ENCODE measurements around the gene WDR4.
"Not testable (repeated sequence)": the region's sequence is repeated elsewhere in the genome, so short reads cannot be mapped to it uniquely, and the experiment has no call there.

WDR4 gene, protein sequence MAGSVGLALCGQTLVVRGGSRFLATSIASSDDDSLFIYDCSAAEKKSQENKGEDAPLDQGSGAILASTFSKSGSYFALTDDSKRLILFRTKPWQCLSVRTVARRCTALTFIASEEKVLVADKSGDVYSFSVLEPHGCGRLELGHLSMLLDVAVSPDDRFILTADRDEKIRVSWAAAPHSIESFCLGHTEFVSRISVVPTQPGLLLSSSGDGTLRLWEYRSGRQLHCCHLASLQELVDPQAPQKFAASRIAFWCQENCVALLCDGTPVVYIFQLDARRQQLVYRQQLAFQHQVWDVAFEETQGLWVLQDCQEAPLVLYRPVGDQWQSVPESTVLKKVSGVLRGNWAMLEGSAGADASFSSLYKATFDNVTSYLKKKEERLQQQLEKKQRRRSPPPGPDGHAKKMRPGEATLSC

DNA sequence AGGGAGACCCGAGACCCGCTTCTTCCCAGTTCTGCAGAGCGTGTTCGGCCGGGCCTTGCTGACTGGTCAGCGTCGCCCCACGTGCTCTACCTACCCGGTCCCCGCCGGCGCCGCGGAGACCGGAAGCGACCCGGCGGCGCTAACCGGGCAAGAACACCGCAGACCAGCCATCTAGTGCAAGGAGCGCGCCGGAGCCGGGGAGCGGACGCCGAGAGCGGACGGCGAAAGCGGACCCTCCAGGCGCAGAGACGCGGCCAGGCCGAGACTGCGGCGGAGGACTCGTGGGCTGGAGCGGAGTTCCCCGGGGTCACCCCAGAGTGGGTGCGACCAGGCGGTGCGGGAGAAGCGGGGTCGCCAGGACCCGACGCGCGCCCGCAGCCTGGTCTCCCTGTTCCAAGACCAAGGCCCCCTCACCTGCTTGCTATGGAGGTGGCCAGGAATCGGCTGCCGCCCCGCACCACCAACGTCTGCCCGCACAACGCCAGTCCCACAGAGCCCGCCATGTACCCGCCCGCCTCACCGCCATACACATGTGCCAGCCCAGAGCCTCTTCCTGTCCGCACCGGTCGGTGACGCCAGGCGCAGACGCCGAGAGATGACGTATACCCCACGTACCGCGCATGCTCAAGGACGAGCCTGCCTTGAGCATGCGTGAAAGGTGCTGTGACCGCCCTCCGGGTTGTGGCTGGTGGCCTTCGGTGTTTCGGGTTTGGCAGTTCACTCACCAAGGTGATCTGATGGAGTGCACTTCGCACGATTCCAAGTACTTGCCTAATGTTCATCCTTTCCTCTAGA lies at the start of gene WDR4:
Gene WDR4, minus strand, starts transcription at position 547 of the 795 bp plus-strand sequence. Its CDS starts 44 bp downstream, at position 503.
- peak; percentile 89 for DNase-seq

DNA sequence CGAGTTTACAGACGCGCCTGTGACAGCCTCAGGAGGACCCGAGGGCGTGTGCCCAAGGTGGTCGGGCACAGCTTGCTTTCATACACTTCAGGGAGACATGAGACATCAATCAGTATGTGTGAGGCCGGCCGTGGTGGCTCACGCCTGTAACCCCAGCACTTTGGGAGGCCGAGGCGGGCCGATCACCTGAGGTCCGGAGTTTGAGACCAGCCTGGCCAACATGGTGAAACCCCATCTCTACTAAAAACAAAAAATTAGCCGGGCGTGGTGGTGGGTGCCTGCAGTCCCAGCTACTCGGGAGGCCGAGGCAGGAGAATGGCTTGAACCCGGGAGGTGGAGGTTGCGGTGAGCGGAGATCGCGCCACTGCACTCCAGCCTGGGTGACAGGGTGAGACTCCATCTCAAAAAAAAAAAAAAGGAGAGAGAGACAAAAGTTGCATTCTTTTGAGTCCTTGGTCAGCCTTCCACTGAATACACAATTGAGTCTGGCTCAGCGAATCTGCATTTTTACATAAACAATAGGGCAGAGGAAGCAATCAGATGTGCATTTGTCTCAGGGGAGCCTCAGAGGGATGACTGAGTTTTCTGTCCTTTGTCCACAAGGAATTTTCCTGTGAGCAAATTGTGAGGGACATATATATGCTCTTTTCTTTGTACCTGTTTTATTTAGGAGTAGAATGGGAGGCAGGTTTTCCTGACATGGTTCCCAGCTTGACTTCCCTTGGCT lies 48.3 kb upstream of the WDR4 start:
- not testable (repeated sequence) for DNase-seq

DNA sequence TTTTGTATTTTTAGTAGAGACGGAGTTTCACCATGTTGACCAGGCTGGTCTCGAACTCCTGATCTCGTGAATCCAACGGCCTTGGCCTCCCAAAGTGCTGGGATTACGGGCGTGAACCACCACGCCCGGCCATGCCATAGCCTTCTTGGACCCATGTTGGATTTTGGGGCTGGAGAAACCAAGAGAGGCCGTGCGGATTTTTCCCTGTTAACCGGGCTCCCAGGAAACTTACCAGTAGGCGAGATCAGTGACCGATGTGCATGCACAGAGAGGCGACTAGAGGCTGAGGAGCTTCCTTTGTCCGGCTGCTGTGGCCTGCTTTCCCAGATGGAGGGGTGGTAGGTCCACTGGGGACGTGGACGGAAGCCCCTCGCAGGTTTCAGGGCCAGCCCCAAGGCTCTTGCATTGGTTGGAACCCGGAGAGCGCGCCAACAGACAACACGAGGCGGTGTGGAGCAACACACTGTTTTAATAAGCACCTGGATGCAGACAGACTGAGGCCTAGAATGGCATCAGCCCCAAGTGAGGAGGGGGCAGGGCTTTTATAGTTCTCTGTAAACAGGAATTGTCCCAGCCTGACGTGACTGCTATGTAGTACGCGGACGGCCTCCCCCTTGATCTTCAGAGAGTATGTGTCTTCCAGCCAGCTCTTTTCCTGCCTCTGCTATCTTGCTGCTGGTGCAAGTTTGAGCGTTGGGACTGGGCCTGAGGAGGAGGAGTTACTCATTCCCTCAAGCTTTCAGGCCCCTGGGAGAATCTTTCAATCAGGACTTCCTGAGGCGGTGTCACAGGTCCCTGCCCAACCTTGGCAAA lies 46.0 kb upstream of the WDR4 start, which contains the start of gene ERVH48-1:
Gene ERVH48-1, minus strand, starts transcription at position 517 of the 813 bp plus-strand sequence. CDS start 6,624 bp downstream, outside the sequence.
- peak; percentile 7 for DNase-seq

DNA sequence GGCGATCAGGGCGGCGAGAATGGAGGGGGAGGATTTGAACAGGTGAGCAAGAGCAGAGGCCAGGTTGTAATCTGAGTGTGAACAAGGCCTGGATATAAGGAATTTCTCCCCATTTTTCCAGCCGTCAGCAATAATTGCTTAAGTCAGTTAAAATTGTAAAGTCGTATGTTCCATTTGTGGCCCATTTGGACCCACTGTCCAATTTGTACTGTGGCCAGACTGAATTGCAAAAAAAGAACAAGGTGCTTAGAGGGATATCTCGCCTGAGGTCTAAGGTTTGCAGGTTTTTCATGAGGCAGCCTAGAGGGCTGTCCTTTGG lies 45.1 kb upstream of the WDR4 start:
- no peak for DNase-seq

DNA sequence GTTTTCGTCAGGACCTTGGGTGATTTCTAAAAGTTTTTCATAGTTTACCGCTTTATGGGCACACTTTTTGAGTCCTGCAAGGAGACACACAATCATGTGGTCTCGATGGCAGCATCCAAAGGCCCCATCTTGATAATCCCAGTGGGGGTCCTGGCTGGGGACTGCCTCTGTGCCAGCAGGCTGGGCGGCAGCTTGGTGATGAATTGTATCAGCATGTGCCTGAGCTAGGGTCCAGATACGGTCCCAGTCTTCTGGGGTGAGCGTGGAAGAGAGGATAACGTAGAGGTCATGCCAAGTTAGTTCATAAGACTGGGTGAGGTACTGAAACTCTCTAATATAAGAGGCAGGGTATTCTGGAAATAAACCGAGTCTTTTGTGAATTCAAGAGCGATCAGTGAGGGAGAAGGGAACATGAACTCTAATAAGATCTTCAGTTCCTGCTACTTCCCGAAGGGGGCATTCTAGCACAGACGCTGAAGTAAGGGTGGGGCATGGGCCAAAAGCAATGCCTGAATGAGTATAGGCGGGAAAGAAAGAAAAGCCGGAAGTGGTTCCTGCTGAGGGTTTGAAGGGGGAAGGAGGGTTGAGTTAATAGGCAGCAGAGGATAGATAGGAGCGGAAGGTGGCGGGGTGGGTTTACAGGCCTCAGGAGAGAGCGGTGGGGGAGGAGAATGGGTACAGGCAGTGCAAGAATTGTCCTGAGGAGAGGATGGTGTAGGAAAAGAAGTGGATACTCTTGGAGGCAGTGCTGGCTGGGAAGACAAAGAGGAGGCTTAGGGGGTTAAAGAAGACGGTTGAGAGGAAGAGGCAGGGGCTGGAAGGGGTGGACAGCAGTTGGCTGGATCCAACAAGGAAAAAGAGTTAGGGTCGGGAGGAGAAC lies 44.5 kb upstream of the WDR4 start:
- peak; percentile 97 for DNase-seq

DNA sequence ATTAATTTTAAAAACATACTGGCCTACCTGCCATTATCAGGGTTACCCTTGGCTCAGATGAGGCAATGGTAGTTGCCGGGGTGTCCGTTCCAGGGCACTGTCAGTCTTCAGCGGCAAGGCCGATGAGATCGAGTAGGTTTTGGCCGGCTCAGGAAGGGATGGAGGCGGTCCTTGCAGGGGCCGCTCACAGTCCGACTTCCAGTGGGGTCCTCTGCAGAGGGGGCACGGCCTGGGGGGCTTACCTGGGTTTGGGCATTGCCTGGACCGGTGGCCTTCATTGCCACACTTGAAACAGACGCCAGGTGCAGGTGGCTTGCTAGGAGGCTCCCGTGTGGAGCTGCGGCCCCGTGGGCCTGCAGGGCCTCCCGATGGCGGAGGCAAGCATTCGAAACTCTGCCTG lies 43.6 kb upstream of the WDR4 start:
- DNase-seq: no peak

DNA sequence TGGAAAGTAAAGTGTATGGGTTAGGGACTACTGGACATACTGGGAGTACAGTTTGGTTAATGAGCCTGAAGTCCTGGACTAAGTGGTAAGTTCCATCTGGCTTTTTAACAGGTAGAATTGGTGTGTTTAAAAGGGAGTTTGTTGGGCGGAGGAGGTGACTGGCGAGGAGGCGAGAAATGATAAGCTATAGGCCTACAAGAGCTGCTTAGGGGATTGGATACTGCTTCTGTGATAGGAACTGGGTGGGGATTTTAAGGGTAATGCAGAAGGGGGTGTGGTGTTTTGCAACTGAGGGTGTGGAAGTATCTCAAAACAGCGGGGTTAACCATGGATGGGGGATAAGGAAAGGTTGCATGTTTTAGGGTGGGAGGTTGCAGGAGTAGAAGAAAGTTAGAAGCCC lies 42.6 kb upstream of the WDR4 start:
- DNase-seq: no peak

DNA sequence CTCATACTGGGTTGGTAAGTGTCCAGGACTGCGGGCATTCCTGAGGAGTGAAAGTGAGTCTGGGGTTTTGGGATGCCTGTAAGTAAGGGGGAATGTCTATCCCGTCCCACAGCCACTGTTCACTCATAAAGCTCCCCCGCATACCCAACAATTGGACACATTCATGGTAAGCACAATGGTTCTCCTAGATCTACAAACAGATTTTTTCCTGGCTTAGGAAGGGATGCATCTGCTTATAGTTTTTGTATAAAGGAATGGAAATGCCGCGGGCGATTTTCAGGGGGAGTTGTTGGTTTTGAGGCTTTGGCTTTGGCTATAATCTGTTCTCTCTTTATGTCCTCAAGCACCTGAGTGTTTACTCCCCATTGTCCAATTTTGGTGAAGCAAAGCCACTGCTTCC lies 39.0 kb upstream of the WDR4 start:
- DNase-seq: no peak

DNA sequence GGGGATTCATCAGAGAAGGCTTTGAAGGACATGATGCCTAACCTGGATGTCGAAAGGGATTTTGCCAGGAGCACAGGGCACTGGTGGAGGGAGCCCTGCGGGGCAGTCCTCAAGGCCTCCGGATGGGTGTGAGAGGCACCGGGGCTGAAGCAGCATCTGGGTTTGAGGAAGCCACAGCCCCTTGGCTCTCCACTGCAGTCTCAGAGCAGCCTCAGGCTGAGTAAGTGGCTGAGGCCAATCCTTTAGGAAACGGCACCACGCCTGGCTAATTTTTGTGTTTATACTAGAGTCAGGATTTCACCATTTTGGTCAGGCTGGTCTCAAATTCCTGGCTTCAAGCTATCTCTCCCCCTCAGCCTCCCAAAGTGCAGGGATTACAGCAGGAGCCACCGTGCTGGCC lies 34.1 kb upstream of the WDR4 start:
- no peak for DNase-seq

DNA sequence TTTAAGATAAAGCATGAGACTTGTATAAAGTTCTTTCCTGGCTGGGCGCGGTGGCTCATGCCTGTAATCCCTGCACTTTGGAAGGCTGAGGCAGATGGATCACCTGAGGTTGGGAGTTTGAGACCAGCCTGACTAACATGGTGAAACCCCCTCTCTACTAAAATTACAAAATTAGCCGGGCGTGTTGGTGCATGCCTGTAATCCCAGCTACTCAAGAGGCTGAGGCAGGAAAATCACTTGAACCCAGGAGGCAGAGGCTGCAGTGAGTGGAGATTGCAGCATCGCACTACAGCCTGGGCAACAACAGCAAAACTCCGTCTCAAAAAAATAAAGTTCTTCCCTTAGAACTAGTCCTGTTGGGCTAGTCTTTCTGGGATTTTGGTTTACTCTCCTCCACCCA lies 32.6 kb upstream of the WDR4 start:
- not testable (repeated sequence) for DNase-seq

DNA sequence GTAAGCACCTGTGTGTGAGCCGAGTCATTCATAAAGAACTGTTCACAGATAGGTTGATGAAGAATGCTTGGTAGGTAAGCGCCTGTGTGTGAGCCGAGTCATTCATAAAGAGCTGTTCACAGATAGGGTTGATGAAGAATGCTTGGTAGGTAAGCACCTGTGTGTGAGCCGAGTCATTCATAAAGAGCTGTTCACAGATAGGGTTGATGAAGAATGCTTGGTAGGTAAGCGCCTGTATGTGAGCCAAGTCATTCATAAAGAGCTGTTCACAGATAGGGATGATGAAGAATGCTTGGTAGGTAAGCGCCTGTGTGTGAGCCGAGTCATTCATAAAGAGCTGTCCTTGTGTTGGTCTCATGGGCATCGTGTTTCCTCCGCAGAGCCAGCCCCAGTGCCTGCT lies 29.1 kb upstream of the WDR4 start:
- not testable (repeated sequence) for DNase-seq

DNA sequence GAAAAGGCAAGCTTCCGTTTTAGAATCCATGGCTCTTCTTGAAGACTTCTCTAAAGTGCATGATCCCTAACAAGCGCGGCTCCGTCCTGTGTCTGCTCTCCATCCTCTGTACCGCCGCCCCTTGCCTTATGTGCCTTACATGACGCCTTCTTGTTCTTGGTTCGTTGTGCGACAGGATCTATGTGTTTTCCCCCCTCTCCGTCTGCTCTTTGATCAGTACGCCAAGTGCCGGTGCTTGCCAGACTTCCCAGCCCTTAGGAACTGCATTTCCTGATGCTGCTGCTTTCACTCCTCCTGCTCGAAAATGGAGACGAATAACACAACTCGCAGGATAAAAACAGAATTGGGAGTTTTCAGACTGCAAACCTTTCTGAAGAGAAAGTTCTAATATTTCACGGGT lies 26.9 kb upstream of the WDR4 start:
- DNase-seq: no peak

DNA sequence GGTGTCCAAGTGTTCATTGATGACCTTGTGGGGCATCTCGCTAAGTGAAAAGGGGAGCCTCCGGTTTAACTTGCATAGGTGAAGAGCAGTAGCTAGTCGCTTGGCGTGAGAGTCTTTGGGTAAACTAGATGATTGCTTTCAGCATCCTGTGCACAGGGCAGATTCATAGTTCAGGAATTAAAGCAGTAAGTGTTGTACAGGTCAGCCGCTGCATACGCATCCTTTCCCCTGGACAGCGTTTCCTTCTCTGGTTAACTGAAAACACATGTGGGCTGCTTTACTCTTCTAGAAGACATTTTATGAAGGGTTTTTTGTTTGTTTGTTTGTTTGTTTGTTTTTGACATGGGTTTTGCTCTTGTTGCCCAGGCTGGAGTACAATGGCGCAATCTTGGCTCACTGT lies 25.9 kb upstream of the WDR4 start:
- no peak for DNase-seq

DNA sequence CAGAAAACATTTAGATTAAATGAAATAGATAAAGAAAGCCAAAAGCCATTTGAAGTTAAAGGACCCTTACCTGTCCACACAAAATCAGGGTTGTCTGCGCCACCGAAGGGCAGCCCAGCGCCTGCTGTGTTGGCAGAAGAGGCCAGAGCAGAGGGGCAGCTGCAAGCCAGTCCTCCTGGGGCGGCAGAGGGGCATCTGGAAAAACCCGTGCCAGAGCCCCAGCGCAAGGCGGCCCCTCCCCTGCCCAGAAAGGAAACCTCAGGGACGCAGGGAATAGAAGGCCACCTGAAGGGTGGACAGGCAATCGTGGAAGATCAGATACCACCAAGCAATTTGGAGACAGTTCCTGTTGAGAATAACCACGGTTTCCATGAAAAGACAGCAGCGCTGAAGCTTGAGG lies 24.5 kb upstream of the WDR4 start:
- no peak for DNase-seq

DNA sequence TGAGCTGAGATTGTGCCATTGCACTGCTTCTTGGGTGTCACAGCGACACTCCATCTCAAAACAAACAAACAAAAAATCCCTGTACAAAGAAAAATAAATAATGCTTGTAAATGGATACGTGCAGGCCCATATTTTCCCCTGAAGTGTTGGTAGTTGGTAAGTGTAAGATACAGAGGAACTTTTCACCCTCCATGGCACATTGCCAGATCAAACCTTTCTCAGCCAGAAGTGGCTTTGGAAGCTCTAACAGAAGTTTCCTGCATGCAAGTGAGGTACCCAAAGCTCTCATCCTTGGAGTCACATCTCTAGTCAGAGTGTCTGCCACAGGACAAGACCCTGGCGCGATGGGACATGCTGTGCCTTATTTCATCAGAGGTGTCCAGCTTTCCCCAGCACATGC lies 21.1 kb upstream of the WDR4 start:
- DNase-seq: no peak

DNA sequence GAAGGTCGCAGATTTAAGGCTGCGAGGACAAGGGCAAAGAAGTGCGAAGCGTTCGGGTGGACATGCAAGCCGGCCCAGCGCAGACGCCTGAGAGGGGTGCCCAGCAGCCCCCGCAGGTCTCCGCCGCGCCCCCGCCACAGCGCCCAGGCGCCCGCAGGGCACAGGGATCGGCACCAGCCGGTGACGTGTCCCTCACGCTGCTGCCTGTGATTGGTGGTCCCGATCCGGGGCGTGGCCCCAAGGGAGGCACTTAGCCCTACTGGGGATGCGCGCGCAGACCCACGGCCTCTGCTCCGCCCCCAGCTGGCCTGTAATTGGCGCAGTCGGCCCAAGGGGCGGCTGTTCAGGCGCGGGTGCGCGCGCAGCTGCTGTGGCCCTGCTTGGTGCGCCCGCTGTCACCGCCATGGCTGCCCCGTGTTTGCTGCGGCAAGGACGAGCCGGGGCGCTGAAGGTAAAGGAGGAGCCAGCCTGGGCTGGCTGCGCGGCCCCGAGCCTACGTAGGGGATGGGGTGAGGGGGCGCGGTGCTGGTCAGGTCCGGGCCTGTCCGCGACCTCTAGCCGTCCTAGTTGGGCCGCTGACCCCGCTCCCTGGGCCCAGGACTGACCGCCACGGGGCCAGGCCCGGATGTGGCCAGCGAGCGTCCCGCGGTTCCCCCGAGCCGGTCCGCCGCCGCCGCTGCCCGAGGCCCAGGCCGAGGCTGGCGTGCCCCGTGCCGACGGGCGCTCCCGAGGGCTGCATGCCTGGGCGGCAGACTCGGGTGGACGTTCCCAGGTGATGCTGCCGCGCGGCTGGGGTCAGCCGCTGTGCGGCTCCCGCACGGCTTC lies 13.8 kb upstream of the WDR4 start, which contains the start of gene NDUFV3:
Gene NDUFV3, plus strand, starts transcription at position 379 of the 825 bp plus-strand sequence. Its CDS starts 25 bp downstream, at position 404.
- DNase-seq: peak; percentile 96

DNA sequence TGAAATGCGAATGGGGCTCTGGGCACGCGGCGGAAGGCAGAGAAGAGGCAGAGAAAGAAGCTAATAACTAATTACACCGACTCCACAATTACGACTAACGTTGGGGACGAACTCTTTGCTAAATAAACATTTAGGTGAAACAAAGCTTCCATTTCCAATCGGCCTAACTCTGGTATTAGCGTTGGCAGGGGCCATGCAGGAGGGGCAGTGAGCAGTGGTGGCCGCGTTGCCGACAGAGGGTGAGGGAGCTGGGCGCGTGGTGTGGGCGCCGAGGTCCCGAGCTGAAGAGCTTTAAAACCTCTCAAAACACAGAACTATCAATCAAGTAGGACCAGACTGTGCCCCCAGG lies 13.2 kb upstream of the WDR4 start:
- DNase-seq: no peak

DNA sequence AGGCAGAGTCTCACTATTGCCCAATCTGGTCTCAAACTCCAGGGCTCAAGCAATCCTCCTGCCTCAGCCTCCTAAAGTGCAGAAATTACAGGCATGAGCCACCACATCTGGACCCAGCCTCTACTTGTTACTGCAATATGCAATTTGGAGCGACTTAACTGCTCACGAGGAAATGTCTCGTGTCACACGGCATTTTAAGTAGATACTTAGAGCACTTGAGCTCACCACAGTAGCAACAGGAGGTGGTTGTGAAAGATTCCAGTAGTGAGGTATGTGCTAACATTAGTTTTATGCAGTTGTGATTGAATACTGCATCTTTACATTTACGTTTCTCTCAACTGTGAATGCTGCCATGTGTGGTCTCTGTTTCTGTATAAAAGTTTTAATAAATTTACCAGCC lies 8.0 kb upstream of the WDR4 start:
- no peak for DNase-seq

DNA sequence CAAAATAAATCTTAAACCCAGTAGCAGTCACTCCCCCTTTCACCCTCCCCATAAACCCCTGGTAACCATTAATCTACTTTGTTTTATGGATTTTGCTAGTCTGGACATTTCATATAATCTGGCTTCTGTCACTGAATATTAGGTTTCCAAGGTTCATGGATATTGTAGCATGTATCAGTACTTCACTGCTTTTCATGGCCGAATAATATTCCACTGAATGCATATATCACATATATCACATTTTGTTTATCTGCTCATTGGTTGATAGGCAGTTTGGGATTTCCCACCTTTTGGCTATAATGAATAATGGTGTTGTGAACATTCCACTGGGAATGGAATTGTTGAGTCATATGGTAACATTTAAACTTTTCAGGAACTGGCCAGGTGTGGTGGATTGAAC lies 4.6 kb upstream of the WDR4 start:
- DNase-seq: no peak

DNA sequence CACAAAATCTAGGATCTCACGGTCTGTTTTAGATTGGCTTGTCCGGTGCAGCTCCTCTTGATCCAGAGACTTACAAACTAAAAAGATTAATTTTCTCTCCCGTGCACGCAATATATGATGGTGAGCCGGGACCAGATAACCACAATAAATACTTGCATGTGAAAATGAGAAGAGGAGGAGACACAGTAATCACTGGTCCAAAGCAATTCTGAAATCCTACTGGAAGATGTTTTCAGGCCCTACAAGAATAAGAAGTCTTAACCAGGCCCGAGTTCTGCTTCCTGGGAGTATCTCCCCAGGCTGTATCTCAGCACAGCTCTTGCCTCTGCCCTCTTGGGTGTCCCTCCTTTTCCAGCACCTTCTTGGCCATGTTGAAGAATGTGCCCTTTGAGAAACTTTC lies 1.0 kb upstream of the WDR4 start:
- no peak for DNase-seq

DNA sequence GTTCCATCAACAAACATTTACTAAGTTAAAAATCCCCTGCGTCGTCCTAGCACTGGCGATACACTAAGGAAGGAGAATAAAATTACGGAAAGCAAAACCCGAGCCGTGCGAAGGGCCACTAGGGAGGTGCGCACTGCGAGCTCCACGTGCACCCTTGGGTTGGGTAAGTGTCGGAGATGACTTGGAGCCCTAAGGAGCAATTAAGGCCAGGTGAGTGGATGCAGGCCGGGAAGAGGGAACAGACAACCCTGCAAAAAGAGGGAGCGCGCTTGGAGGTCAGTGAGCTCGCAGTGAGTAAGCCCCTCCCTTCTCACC lies 704 bp downstream of the WDR4 start:
- no peak for DNase-seq
